Breast epithelium (tissue), 3 donors: ENCODE results near the gene CIAO3.

Experiments used
- POLR2AphosphoS5 ChIP-seq, 3 donors: sonication (generic); formaldehyde crosslinking; IDR thresholded peaks; one replicate each; pipeline ENCODE4 v1.6.1; 2017; ENCODE audit warnings: antibody characterized with exemption in 3 of 3
- TF ChIP-seq, protein P1 (sequence below), 3 donors: fragments of 450-650 bp; IDR thresholded peaks; one replicate each; pipeline ENCODE4 v1.5.1; 2016 to 2017; ENCODE audit warnings: antibody characterized with exemption in 3 of 3, mild to moderate bottlenecking in 3 of 3, moderate library complexity in 3 of 3

DNA sequence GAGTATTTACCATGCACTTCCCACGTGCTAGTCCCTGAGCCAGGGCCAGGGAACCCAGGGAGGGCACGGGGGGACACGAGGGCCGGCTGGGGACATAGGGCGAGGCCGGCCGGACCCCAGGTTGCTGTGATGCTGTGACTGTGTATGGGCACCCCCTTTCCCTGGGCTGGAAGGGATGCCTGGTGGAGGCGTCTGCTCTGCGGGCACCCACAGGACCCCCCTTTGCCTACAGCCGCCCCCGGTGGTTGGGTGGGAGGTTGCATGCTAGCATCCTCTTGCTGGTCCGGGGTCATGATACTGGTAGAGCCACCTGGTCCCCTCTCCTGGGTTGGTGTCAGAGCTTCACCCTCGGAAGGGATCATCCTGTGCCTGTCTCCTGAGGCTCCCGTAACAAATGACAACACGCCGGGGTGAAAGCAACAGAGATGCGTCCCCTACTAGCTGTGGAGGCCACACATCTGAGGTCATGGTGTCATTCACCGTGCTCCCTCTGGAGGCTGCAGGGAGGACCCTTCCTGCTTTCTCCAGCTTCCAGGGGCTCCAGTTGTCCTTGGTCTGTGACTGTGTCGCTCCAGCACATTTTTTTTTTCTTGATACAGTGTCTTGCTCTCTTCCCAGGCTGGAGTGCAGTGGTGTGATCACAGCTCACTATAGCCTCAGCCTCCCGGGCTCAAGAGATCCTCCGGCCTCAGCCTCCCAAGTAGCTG lies 3.1 kb upstream of the CIAO3 start:
- TF ChIP-seq, protein P1, sequence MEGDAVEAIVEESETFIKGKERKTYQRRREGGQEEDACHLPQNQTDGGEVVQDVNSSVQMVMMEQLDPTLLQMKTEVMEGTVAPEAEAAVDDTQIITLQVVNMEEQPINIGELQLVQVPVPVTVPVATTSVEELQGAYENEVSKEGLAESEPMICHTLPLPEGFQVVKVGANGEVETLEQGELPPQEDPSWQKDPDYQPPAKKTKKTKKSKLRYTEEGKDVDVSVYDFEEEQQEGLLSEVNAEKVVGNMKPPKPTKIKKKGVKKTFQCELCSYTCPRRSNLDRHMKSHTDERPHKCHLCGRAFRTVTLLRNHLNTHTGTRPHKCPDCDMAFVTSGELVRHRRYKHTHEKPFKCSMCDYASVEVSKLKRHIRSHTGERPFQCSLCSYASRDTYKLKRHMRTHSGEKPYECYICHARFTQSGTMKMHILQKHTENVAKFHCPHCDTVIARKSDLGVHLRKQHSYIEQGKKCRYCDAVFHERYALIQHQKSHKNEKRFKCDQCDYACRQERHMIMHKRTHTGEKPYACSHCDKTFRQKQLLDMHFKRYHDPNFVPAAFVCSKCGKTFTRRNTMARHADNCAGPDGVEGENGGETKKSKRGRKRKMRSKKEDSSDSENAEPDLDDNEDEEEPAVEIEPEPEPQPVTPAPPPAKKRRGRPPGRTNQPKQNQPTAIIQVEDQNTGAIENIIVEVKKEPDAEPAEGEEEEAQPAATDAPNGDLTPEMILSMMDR (IDR thresholded peaks at IDR 0.05) = no peak
- TF ChIP-seq POLR2AphosphoS5 (IDR thresholded peaks at IDR 0.05) = no peak
